Measurements from ENCODE around the gene EMC10.
A peak's percentile ranks its signal among the peaks of the same experiment; 100 is the strongest.

EMC10 gene

DNA sequence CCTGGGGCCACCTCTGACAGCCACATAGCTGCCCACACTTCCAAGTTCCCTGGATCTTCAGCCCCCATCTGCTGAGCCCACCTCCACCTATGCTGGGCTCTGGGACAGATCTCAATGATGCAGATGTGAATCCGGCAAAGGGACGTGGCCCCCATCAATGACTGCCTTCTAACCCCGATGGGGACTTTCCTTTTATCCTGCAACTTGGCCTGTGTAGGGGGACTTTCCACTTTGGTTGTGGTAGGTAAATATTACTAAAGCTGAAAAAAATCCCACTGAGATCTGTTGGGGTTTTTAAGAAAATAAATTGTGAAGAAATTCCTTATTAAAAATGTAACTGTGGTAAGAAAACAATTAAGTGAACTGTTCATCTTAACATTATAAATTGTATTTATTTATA lies 58.2 kb downstream of the EMC10 start:
- H3K27ac ChIP-seq (ENCODE audit: poor library complexity, severe bottlenecking): no peak overlapping the region
- H3K4me3 ChIP-seq (ENCODE audit: severe bottlenecking): no peak overlapping the region
- ATAC-seq (ENCODE audit: low read depth): no peak
- DNase-seq (ENCODE audit: low spot score): no peak
- H3K4me1 ChIP-seq (ENCODE audit: insufficient read depth, poor library complexity, severe bottlenecking): no peaks in the 10 kb centered on the region
- no peak for TF ChIP-seq CTCF (IDR thresholded peaks at IDR 0.05; ENCODE audit: poor library complexity, severe bottlenecking)
- peaks cover 5% of the 10 kb centered on the region for H3K9me3 ChIP-seq (ENCODE audit: severe bottlenecking)
- H3K36me3 ChIP-seq (ENCODE audit: low read depth): no peaks in the 10 kb centered on the region
- H3K27me3 ChIP-seq (ENCODE audit: insufficient read depth, poor library complexity, severe bottlenecking): no peaks in the 10 kb centered on the region

- no peak overlapping the region for H3K27ac ChIP-seq (ENCODE audit: poor library complexity, severe bottlenecking)
- no peaks in the 10 kb centered on the region for H3K36me3 ChIP-seq (ENCODE audit: low read depth)
- no peak for TF ChIP-seq CTCF (IDR thresholded peaks at IDR 0.05; ENCODE audit: poor library complexity, severe bottlenecking)
- no peaks in the 10 kb centered on the region for H3K4me1 ChIP-seq (ENCODE audit: insufficient read depth, poor library complexity, severe bottlenecking)
- peaks cover 5% of the 10 kb centered on the region for H3K9me3 ChIP-seq (ENCODE audit: severe bottlenecking)
- no peak for ATAC-seq (ENCODE audit: low read depth)
- DNase-seq (ENCODE audit: low spot score): no peak
- no peaks in the 10 kb centered on the region for H3K27me3 ChIP-seq (ENCODE audit: insufficient read depth, poor library complexity, severe bottlenecking)
- no peak overlapping the region for H3K4me3 ChIP-seq (ENCODE audit: severe bottlenecking)
These were observed 59.4 kb downstream of the EMC10 start for GRCh38 chr19:50535672-50536187.

GRCh38 chr19:50536662-50537305 lies 60.5 kb downstream of the EMC10 start:
- Histone ChIP-seq H3K27ac (ENCODE audit: poor library complexity, severe bottlenecking) (no peak overlapping the region), H3K9me3 (ENCODE audit: severe bottlenecking) (peaks cover 5% of the 10 kb centered on the region), H3K36me3 (ENCODE audit: low read depth) (no peaks in the 10 kb centered on the region), H3K27me3 (ENCODE audit: insufficient read depth, poor library complexity, severe bottlenecking) (no peaks in the 10 kb centered on the region), H3K4me3 (ENCODE audit: severe bottlenecking) (no peak overlapping the region), H3K4me1 (ENCODE audit: insufficient read depth, poor library complexity, severe bottlenecking) (no peaks in the 10 kb centered on the region)
- TF ChIP-seq CTCF (IDR thresholded peaks at IDR 0.05; ENCODE audit: poor library complexity, severe bottlenecking): no peak
- DNase-seq (ENCODE audit: low spot score): no peak
- no peak for ATAC-seq (ENCODE audit: low read depth)

- H3K27ac ChIP-seq (ENCODE audit: poor library complexity, severe bottlenecking): no peak overlapping the region
- H3K36me3 ChIP-seq (ENCODE audit: low read depth): no peaks in the 10 kb centered on the region
- no peak for DNase-seq (ENCODE audit: low spot score)
- no peak overlapping the region for H3K4me3 ChIP-seq (ENCODE audit: severe bottlenecking)
- no peaks in the 10 kb centered on the region for H3K4me1 ChIP-seq (ENCODE audit: insufficient read depth, poor library complexity, severe bottlenecking)
- no peaks in the 10 kb centered on the region for H3K27me3 ChIP-seq (ENCODE audit: insufficient read depth, poor library complexity, severe bottlenecking)
- peaks cover 5% of the 10 kb centered on the region for H3K9me3 ChIP-seq (ENCODE audit: severe bottlenecking)
- TF ChIP-seq CTCF (IDR thresholded peaks at IDR 0.05; ENCODE audit: poor library complexity, severe bottlenecking): no peak
- no peak for ATAC-seq (ENCODE audit: low read depth)
These were observed 61.0 kb downstream of the EMC10 start for GRCh38 chr19:50537306-50537685.

GRCh38 chr19:50537769-50538230 lies 61.5 kb downstream of the EMC10 start:
- no peaks in the 10 kb centered on the region for H3K36me3 ChIP-seq (ENCODE audit: low read depth)
- H3K27me3 ChIP-seq (ENCODE audit: insufficient read depth, poor library complexity, severe bottlenecking): no peaks in the 10 kb centered on the region
- H3K27ac ChIP-seq (ENCODE audit: poor library complexity, severe bottlenecking): no peak overlapping the region
- TF ChIP-seq CTCF (IDR thresholded peaks at IDR 0.05; ENCODE audit: poor library complexity, severe bottlenecking): peak; percentile 75
- H3K4me3 ChIP-seq (ENCODE audit: severe bottlenecking): no peak overlapping the region
- no peak for DNase-seq (ENCODE audit: low spot score)
- peaks cover 4% of the 10 kb centered on the region for H3K9me3 ChIP-seq (ENCODE audit: severe bottlenecking)
- H3K4me1 ChIP-seq (ENCODE audit: insufficient read depth, poor library complexity, severe bottlenecking): no peaks in the 10 kb centered on the region
- ATAC-seq (ENCODE audit: low read depth): peak; percentile 84

Data from RWPE2 (cell line).